Measurements from ENCODE around the gene TAAR5. TPM values are rescaled to one million over a fixed set of nuclear protein-coding genes. Genes with fewer than 3 reads are reported as not detected.

Gene TAAR5
- total RNA-seq, 1 donor from 2014 or later, result not detected

DNA sequence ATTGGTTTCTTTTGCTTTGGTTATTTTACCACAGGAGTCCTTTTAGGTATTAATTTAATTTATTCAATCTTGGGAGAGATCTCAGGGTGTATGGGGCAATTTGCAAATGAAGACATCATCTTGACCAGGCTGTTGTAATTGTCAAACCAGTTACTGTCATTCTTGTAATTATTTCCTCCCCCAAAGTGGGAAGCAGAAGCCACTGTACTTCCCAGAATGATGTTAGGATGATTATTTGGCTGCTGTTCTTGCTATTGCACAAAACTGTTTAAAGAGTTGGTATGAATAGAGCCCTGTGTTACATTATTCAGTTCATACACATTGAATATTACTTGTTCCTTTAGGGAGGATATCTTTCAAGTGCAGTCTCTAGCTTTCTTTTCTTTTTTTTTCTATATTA lies 17.8 kb downstream of the TAAR5 start:
- peaks cover 58% of the 10 kb centered on the region for H3K27me3 Mint-ChIP-seq (ENCODE audit: unreplicated experiment)
- H3K4me3 Mint-ChIP-seq (ENCODE audit: unreplicated experiment), result no peak overlapping the region
- H3K36me3 Mint-ChIP-seq (ENCODE audit: unreplicated experiment), result no peaks in the 10 kb centered on the region
- H3K9me3 Mint-ChIP-seq (ENCODE audit: unreplicated experiment), result no peaks in the 10 kb centered on the region
- no peak for DNase-seq (ENCODE audit: extremely low spot score, unreplicated experiment)
- TF ChIP-seq, protein P1, sequence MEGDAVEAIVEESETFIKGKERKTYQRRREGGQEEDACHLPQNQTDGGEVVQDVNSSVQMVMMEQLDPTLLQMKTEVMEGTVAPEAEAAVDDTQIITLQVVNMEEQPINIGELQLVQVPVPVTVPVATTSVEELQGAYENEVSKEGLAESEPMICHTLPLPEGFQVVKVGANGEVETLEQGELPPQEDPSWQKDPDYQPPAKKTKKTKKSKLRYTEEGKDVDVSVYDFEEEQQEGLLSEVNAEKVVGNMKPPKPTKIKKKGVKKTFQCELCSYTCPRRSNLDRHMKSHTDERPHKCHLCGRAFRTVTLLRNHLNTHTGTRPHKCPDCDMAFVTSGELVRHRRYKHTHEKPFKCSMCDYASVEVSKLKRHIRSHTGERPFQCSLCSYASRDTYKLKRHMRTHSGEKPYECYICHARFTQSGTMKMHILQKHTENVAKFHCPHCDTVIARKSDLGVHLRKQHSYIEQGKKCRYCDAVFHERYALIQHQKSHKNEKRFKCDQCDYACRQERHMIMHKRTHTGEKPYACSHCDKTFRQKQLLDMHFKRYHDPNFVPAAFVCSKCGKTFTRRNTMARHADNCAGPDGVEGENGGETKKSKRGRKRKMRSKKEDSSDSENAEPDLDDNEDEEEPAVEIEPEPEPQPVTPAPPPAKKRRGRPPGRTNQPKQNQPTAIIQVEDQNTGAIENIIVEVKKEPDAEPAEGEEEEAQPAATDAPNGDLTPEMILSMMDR (IDR thresholded peaks at IDR 0.05), result no peak
- no peaks in the 10 kb centered on the region for H3K4me1 Mint-ChIP-seq (ENCODE audit: unreplicated experiment)
- H3K27ac Mint-ChIP-seq (ENCODE audit: unreplicated experiment), result no peak overlapping the region

DNA sequence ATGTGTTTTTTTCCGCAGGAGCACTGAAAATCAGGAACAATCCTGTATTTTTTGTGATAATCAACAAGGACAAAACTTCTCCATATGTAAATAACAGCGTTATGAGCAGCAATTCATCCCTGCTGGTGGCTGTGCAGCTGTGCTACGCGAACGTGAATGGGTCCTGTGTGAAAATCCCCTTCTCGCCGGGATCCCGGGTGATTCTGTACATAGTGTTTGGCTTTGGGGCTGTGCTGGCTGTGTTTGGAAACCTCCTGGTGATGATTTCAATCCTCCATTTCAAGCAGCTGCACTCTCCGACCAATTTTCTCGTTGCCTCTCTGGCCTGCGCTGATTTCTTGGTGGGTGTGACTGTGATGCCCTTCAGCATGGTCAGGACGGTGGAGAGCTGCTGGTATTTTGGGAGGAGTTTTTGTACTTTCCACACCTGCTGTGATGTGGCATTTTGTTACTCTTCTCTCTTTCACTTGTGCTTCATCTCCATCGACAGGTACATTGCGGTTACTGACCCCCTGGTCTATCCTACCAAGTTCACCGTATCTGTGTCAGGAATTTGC lies 19.2 kb downstream of the TAAR5 start, which contains the start of gene TAAR6:
TSS of gene TAAR6 (plus strand) at position 102 of the 557 bp plus-strand sequence. CDS start at position 102, 0 bp downstream.
- H3K27me3 Mint-ChIP-seq (ENCODE audit: unreplicated experiment), result peaks cover 61% of the 10 kb centered on the region
- H3K4me1 Mint-ChIP-seq (ENCODE audit: unreplicated experiment), result no peaks in the 10 kb centered on the region
- DNase-seq (ENCODE audit: extremely low spot score, unreplicated experiment), result no peak
- H3K4me3 Mint-ChIP-seq (ENCODE audit: unreplicated experiment), result no peak within 1 kb of the TSS
- no peaks in the 10 kb centered on the region for H3K9me3 Mint-ChIP-seq (ENCODE audit: unreplicated experiment)
- TF ChIP-seq, protein P1 (IDR thresholded peaks at IDR 0.05), result no peak
- H3K27ac Mint-ChIP-seq (ENCODE audit: unreplicated experiment), result no peak within 1 kb of the TSS
- H3K36me3 Mint-ChIP-seq (ENCODE audit: unreplicated experiment), result no peaks in the 10 kb centered on the region

DNA sequence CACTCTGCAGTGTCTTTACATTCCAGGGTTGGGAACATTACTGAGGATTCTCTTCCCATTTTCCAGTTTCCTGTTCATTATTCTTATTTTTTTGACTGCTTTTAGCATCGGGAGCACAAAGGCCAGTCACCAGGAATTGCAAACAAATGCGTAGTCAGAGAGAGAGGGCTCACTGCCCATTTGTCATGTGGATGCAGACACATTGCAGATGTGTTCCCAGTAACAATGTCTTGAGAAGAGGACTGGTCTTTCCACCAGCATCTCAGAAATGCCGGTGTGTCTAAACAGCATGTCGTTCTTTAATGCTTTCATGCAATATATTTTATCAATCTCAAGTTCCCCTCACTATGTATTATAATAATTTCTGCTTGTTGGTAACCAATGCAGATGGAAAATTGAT lies 20.4 kb downstream of the TAAR5 start:
- no peak overlapping the region for H3K4me3 Mint-ChIP-seq (ENCODE audit: unreplicated experiment)
- H3K27ac Mint-ChIP-seq (ENCODE audit: unreplicated experiment), result no peak overlapping the region
- no peaks in the 10 kb centered on the region for H3K36me3 Mint-ChIP-seq (ENCODE audit: unreplicated experiment)
- peaks cover 62% of the 10 kb centered on the region for H3K27me3 Mint-ChIP-seq (ENCODE audit: unreplicated experiment)
- H3K9me3 Mint-ChIP-seq (ENCODE audit: unreplicated experiment), result no peaks in the 10 kb centered on the region
- no peak for DNase-seq (ENCODE audit: extremely low spot score, unreplicated experiment)
- TF ChIP-seq, protein P1 (IDR thresholded peaks at IDR 0.05), result no peak
- H3K4me1 Mint-ChIP-seq (ENCODE audit: unreplicated experiment), result no peaks in the 10 kb centered on the region

DNA sequence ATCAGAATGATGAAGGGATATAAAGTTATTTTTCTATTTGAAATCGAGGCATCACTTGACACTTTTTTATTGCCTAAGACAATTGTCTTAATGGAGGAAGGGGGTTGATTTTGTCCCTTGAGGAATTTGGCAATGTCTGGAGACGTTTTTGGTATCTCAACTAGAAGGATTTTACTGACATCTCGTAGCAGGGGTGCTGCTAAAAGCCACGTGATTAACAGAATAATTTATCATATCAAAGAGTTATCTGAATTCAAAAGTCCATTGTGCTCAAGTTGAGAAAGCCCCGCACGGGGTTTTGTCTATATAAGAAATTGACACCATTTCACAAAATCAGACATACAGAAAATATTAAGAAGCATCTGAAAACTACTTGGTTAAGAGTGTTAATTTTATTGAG lies 20.9 kb downstream of the TAAR5 start:
- no peak overlapping the region for H3K27ac Mint-ChIP-seq (ENCODE audit: unreplicated experiment)
- TF ChIP-seq, protein P1 (IDR thresholded peaks at IDR 0.05), result no peak
- no peaks in the 10 kb centered on the region for H3K36me3 Mint-ChIP-seq (ENCODE audit: unreplicated experiment)
- no peak overlapping the region for H3K4me3 Mint-ChIP-seq (ENCODE audit: unreplicated experiment)
- no peaks in the 10 kb centered on the region for H3K4me1 Mint-ChIP-seq (ENCODE audit: unreplicated experiment)
- DNase-seq (ENCODE audit: extremely low spot score, unreplicated experiment), result no peak
- peaks cover 62% of the 10 kb centered on the region for H3K27me3 Mint-ChIP-seq (ENCODE audit: unreplicated experiment)
- H3K9me3 Mint-ChIP-seq (ENCODE audit: unreplicated experiment), result no peaks in the 10 kb centered on the region

DNA sequence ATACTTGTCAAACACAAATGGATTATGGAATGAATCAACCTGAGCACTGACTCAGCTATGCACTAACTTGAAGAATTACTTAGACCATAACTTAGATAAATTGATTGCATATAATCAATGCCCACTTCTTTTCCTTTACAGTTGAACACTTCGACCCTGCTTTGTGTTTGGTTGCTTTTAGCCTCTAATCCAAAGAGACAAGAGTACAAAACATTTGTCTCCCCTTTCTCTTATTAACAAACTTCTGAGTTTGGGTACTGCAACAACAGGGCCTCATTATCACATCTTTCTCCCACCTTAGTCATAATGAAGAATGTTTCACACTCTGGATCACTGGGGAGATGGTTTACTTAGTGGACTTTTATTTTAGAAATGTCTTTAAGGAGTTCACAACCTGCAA lies 22.0 kb downstream of the TAAR5 start:
- no peaks in the 10 kb centered on the region for H3K36me3 Mint-ChIP-seq (ENCODE audit: unreplicated experiment)
- H3K27me3 Mint-ChIP-seq (ENCODE audit: unreplicated experiment), result peaks cover 66% of the 10 kb centered on the region
- TF ChIP-seq, protein P1 (IDR thresholded peaks at IDR 0.05), result no peak
- DNase-seq (ENCODE audit: extremely low spot score, unreplicated experiment), result no peak
- H3K9me3 Mint-ChIP-seq (ENCODE audit: unreplicated experiment), result no peaks in the 10 kb centered on the region
- H3K4me1 Mint-ChIP-seq (ENCODE audit: unreplicated experiment), result no peaks in the 10 kb centered on the region
- H3K27ac Mint-ChIP-seq (ENCODE audit: unreplicated experiment), result no peak overlapping the region
- H3K4me3 Mint-ChIP-seq (ENCODE audit: unreplicated experiment), result no peak overlapping the region
